ENCODE measurements around the gene TMEM209. TPM values are rescaled to one million over a fixed set of nuclear protein-coding genes. Genes with fewer than 3 reads are reported as not detected.
"Not testable (repeated sequence)": the region's sequence is repeated elsewhere in the genome, so short reads cannot be mapped to it uniquely, and the experiment has no call there.

The TMEM209 gene
- total RNA-seq, 6 experiments from 2014 or later = 14.2 to 17.3 (median 16.9) TPM

GRCh38 chr7:130187360-130187759 lies 17.8 kb downstream of the TMEM209 start:
- Mint-ChIP-seq H3K36me3 (ENCODE audit: low read depth) (peaks cover 24% of the 10 kb centered on the region), H3K27ac (no peak overlapping the region; the same call in 1 of the 2 replicates)

DNA sequence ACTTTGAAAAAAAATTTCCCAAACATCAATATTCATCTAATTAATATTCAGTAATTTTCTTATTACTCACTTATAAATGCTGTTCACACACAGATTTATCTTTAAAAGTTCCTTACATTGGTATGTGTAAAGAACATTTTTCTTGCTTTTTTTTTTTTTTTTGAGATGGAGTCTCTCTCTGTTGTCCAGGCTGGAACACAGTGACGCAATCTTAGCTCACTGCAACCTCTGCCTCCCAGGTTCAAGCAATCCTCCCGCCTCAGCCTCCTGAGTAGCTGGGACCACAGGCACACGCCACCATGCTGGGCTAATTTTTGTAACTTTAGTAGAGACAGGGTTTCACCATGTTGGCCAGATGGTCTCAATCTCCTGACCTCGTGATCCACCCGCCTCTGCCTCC lies 20.9 kb downstream of the TMEM209 start:
- H3K9me3 Mint-ChIP-seq; H3K27ac Mint-ChIP-seq; H3K27me3 Mint-ChIP-seq (ENCODE audit: insufficient read depth); DNase-seq; H3K4me3 Mint-ChIP-seq: not testable (repeated sequence)
- peaks cover 28% of the 10 kb centered on the region for H3K36me3 Mint-ChIP-seq (ENCODE audit: low read depth)
- H3K4me1 Mint-ChIP-seq (ENCODE audit: low read depth) = peaks cover 28% of the 10 kb centered on the region

More at GRCh38 chr7:130187360-130187759, 17.8 kb downstream of the TMEM209 start:
- no peak overlapping the region for H3K4me3 Mint-ChIP-seq
- peaks cover 24% of the 10 kb centered on the region for H3K4me1 Mint-ChIP-seq (ENCODE audit: low read depth)
- H3K27me3 Mint-ChIP-seq (ENCODE audit: insufficient read depth) = no peaks in the 10 kb centered on the region
- no peaks in the 10 kb centered on the region for H3K9me3 Mint-ChIP-seq
- DNase-seq = no peak
- TF ChIP-seq, protein P1, sequence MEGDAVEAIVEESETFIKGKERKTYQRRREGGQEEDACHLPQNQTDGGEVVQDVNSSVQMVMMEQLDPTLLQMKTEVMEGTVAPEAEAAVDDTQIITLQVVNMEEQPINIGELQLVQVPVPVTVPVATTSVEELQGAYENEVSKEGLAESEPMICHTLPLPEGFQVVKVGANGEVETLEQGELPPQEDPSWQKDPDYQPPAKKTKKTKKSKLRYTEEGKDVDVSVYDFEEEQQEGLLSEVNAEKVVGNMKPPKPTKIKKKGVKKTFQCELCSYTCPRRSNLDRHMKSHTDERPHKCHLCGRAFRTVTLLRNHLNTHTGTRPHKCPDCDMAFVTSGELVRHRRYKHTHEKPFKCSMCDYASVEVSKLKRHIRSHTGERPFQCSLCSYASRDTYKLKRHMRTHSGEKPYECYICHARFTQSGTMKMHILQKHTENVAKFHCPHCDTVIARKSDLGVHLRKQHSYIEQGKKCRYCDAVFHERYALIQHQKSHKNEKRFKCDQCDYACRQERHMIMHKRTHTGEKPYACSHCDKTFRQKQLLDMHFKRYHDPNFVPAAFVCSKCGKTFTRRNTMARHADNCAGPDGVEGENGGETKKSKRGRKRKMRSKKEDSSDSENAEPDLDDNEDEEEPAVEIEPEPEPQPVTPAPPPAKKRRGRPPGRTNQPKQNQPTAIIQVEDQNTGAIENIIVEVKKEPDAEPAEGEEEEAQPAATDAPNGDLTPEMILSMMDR (IDR thresholded peaks at IDR 0.05) = no peak

- Mint-ChIP-seq H3K9me3 (no peaks in the 10 kb centered on the region), H3K4me3 (no peak overlapping the region), H3K36me3 (ENCODE audit: low read depth) (peaks cover 19% of the 10 kb centered on the region), H3K4me1 (ENCODE audit: low read depth) (peaks cover 18% of the 10 kb centered on the region), H3K27ac (no peak overlapping the region), H3K27me3 (ENCODE audit: insufficient read depth) (no peaks in the 10 kb centered on the region)
- no peak for DNase-seq
- TF ChIP-seq, protein P1 (IDR thresholded peaks at IDR 0.05) = no peak
These were observed 22.2 kb downstream of the TMEM209 start for GRCh38 chr7:130182990-130183389.

- no peak for DNase-seq
- TF ChIP-seq, protein P1 (IDR thresholded peaks at IDR 0.05) = no peak
- H3K36me3 Mint-ChIP-seq (ENCODE audit: low read depth) = peaks cover 11% of the 10 kb centered on the region
- no peak overlapping the region for H3K27ac Mint-ChIP-seq
- H3K4me3 Mint-ChIP-seq = no peak overlapping the region
- H3K4me1 Mint-ChIP-seq (ENCODE audit: low read depth) = peaks cover 10% of the 10 kb centered on the region
- H3K9me3 Mint-ChIP-seq = no peaks in the 10 kb centered on the region
- H3K27me3 Mint-ChIP-seq (ENCODE audit: insufficient read depth) = no peaks in the 10 kb centered on the region
These were observed 24.0 kb downstream of the TMEM209 start for GRCh38 chr7:130181263-130181605.

- peaks cover 10% of the 10 kb centered on the region for H3K4me1 Mint-ChIP-seq (ENCODE audit: low read depth)
- TF ChIP-seq, protein P1 (IDR thresholded peaks at IDR 0.05) = no peak
- H3K9me3 Mint-ChIP-seq = no peaks in the 10 kb centered on the region
- H3K36me3 Mint-ChIP-seq (ENCODE audit: low read depth) = peaks cover 11% of the 10 kb centered on the region
- H3K27ac Mint-ChIP-seq = peak overlapping the region; percentile 35; the same call in 1 of the 2 replicates
- peak; percentile 43 for DNase-seq
- H3K4me3 Mint-ChIP-seq = no peak overlapping the region
- H3K27me3 Mint-ChIP-seq (ENCODE audit: insufficient read depth) = no peaks in the 10 kb centered on the region
These were observed 24.5 kb downstream of the TMEM209 start for GRCh38 chr7:130180571-130181262.

DNA sequence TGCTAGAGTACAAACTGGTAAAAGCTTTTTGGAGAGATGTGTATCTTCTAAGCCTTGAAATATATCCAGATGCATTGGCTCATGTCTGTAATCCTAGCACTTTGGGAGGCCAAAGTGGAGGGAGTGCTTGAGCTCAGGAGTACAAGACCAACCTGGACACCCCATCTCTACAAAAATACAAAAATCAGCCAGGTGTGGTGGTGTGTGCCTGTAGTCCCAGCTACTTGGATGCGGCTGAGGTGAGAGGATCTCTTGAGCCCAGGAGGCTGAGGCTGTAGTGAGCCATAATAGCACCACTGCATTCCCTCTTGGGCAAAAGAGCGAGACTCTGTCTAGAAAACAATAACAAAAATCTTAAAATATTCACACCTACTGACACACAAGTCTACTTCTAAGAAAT lies 25.6 kb downstream of the TMEM209 start:
- TF ChIP-seq, protein P1 (IDR thresholded peaks at IDR 0.05) = no peak
- Mint-ChIP-seq H3K4me3 (no peak overlapping the region), H3K27me3 (ENCODE audit: insufficient read depth) (no peaks in the 10 kb centered on the region), H3K36me3 (ENCODE audit: low read depth) (peaks cover 11% of the 10 kb centered on the region), H3K4me1 (ENCODE audit: low read depth) (peaks cover 10% of the 10 kb centered on the region), H3K9me3 (no peaks in the 10 kb centered on the region), H3K27ac (no peak overlapping the region)
- no peak for DNase-seq

Data from HFFc6 (cell line).